ENCODE data around the gene TUBG2.

DNA sequence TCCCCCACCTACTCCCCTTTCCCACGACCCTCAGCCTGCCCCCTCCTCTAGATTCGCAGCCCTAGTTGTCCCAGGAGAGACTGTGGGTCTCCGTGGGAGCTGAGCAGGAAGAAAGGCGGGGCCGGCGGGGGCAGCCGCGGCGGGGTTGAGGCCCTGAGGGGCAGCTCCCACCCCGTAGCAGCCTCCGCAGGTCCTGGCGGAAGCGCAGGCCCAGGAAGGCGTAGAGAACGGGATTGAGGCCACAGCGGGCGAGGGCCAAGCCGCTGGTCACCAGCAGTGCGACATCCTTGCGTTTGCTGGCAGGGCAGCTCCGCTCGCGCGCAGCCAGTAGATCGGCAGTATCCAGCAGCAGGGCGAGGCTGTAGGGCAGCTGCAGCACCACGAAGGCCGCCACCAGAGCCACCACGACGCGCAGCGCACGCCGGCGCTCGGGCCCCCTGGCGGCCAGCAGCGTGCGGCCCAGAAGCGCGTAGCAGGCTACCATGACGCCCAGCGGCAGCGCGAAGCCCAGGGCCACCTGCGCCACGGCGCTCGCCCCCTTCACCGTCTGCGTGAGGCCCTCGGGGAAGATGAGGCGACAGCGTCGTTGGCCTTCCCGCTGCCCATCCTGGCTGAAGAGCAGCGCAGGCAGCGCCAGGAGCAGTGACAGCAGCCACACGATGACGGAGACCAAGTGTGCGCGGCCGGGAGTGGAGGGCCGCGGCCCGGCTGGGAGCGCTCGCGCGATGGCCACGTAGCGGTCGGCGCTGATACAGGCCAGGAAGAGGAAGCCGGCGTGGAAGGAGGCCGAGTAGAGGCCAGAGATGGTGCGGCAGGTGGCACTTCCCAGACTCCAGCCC, 20.6 kb downstream of the TUBG2 start:
- peak; percentile 69 to 91 (median 88) for TF ChIP-seq CTCF (IDR thresholded peaks at IDR 0.05 in 2 of 3, conservative IDR thresholded peaks at IDR 0.05 in 1 of 3; ENCODE audit: borderline replicate concordance in 1 of 3, insufficient read depth in 1 of 3, low read depth in 2 of 3, low read length in 2 of 3)
- no peak for TF ChIP-seq ZBTB33 (IDR thresholded peaks at IDR 0.05; ENCODE audit: extremely low read depth, insufficient replicate concordance, low read length)
- no peak for TF ChIP-seq EGR1 (IDR thresholded peaks at IDR 0.05; ENCODE audit: low read depth)
- TF ChIP-seq YY1 (IDR thresholded peaks at IDR 0.05; ENCODE audit: extremely low read depth, insufficient replicate concordance, low read depth, low read length), result peak; percentile 82
- TF ChIP-seq POLR2A (IDR thresholded peaks at IDR 0.05; ENCODE audit: borderline replicate concordance, extremely low read depth, insufficient read depth, insufficient read length), result no peak
- TF ChIP-seq EZH2 (IDR thresholded peaks at IDR 0.05), result no peak
- TF ChIP-seq ATF3 (IDR thresholded peaks at IDR 0.05), result no peak
- TF ChIP-seq, protein P1, sequence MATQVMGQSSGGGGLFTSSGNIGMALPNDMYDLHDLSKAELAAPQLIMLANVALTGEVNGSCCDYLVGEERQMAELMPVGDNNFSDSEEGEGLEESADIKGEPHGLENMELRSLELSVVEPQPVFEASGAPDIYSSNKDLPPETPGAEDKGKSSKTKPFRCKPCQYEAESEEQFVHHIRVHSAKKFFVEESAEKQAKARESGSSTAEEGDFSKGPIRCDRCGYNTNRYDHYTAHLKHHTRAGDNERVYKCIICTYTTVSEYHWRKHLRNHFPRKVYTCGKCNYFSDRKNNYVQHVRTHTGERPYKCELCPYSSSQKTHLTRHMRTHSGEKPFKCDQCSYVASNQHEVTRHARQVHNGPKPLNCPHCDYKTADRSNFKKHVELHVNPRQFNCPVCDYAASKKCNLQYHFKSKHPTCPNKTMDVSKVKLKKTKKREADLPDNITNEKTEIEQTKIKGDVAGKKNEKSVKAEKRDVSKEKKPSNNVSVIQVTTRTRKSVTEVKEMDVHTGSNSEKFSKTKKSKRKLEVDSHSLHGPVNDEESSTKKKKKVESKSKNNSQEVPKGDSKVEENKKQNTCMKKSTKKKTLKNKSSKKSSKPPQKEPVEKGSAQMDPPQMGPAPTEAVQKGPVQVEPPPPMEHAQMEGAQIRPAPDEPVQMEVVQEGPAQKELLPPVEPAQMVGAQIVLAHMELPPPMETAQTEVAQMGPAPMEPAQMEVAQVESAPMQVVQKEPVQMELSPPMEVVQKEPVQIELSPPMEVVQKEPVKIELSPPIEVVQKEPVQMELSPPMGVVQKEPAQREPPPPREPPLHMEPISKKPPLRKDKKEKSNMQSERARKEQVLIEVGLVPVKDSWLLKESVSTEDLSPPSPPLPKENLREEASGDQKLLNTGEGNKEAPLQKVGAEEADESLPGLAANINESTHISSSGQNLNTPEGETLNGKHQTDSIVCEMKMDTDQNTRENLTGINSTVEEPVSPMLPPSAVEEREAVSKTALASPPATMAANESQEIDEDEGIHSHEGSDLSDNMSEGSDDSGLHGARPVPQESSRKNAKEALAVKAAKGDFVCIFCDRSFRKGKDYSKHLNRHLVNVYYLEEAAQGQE (IDR thresholded peaks at IDR 0.05; ENCODE audit: low read depth), result no peak
- TF ChIP-seq POLR2AphosphoS5 (IDR thresholded peaks at IDR 0.05; ENCODE audit: low read depth, low read length), result peak; percentile 58
- no peak for TF ChIP-seq EZH2phosphoT487 (IDR thresholded peaks at IDR 0.05; ENCODE audit: borderline replicate concordance)
- peak; percentile 67 for TF ChIP-seq RAD21 (IDR thresholded peaks at IDR 0.05; ENCODE audit: low read depth)
- TF ChIP-seq SIN3A (IDR thresholded peaks at IDR 0.05; ENCODE audit: low read depth), result 0 out of 2 replicates have a peak, but pooled peaks have one; percentile 29
- TF ChIP-seq ELF1 (IDR thresholded peaks at IDR 0.05; ENCODE audit: borderline replicate concordance, low read depth), result no peak
- no peak for TF ChIP-seq SRF (IDR thresholded peaks at IDR 0.05; ENCODE audit: low read depth)
